ENCODE data around the gene DGKB.

The DGKB gene

GRCh38 chr7:14209896-14210484 lies 692.6 kb downstream of the DGKB start:
- DNase-seq (ENCODE audit: low spot score): no peak

- DNase-seq (ENCODE audit: low spot score): no peak
Observed at GRCh38 chr7:14207711-14208110, 694.8 kb downstream of the DGKB start.

- no peak for DNase-seq (ENCODE audit: low spot score)
Observed at GRCh38 chr7:14207138-14207537, 695.4 kb downstream of the DGKB start.

- no peak for DNase-seq (ENCODE audit: low spot score)
Observed at GRCh38 chr7:14206121-14206520, 696.4 kb downstream of the DGKB start.

- no peak for DNase-seq (ENCODE audit: low spot score)
Observed at GRCh38 chr7:14201353-14201752, 701.2 kb downstream of the DGKB start.

- no peak for DNase-seq (ENCODE audit: low spot score)
Observed at GRCh38 chr7:14199336-14199735, 703.2 kb downstream of the DGKB start.

- DNase-seq (ENCODE audit: low spot score): no peak
Observed at GRCh38 chr7:14197280-14197679, 705.3 kb downstream of the DGKB start.

- no peak for DNase-seq (ENCODE audit: low spot score)
Observed at GRCh38 chr7:14196555-14196954, 706.0 kb downstream of the DGKB start.

GRCh38 chr7:14195871-14196270 lies 706.7 kb downstream of the DGKB start:
- DNase-seq (ENCODE audit: low spot score): no peak

- no peak for DNase-seq (ENCODE audit: low spot score)
Observed at GRCh38 chr7:14195079-14195478, 707.5 kb downstream of the DGKB start.

GRCh38 chr7:14191686-14192098 lies 710.9 kb downstream of the DGKB start:
- DNase-seq (ENCODE audit: low spot score): no peak

- no peak for DNase-seq (ENCODE audit: low spot score)
Observed at GRCh38 chr7:14184292-14184864, 718.2 kb downstream of the DGKB start.

- DNase-seq (ENCODE audit: low spot score): no peak
Observed at GRCh38 chr7:14179781-14180180, 722.8 kb downstream of the DGKB start.

- DNase-seq (ENCODE audit: low spot score): no peak
Observed at GRCh38 chr7:14177876-14178275, 724.7 kb downstream of the DGKB start.

GRCh38 chr7:14170872-14171271 lies 731.7 kb downstream of the DGKB start:
- DNase-seq (ENCODE audit: low spot score): no peak

GRCh38 chr7:14158111-14158510 lies 744.4 kb downstream of the DGKB start:
- no peak for DNase-seq (ENCODE audit: low spot score)

- DNase-seq (ENCODE audit: low spot score): no peak
Observed at GRCh38 chr7:14156436-14156835, 746.1 kb downstream of the DGKB start.

GRCh38 chr7:14148974-14149373 lies 753.6 kb downstream of the DGKB start:
- DNase-seq (ENCODE audit: low spot score): no peak

- DNase-seq (ENCODE audit: low spot score): no peak
Observed at GRCh38 chr7:14147532-14147931, 755.0 kb downstream of the DGKB start.

GRCh38 chr7:14144538-14144937 lies 758.0 kb downstream of the DGKB start:
- no peak for DNase-seq (ENCODE audit: low spot score)

GRCh38 chr7:14144109-14144508 lies 758.4 kb downstream of the DGKB start:
- DNase-seq (ENCODE audit: low spot score): no peak

GRCh38 chr7:14137676-14138075 lies 764.9 kb downstream of the DGKB start:
- DNase-seq (ENCODE audit: low spot score): no peak

- DNase-seq (ENCODE audit: low spot score): no peak
Observed at GRCh38 chr7:14133752-14134151, 768.8 kb downstream of the DGKB start.

- no peak for DNase-seq (ENCODE audit: low spot score)
Observed at GRCh38 chr7:14125998-14126397, 776.6 kb downstream of the DGKB start.
